ENCODE measurements around the gene ARPC4.
"Not testable (repeated sequence)": the region's sequence is repeated elsewhere in the genome, so short reads cannot be mapped to it uniquely, and the experiment has no call there.

The ARPC4 gene

GRCh38 chr3:9770276-9770812, 22.5 kb upstream of the ARPC4 start:
- peak; percentile 33 for DNase-seq (ENCODE audit: low read depth, low spot score)

GRCh38 chr3:9771007-9771406, 21.9 kb upstream of the ARPC4 start:
- DNase-seq (ENCODE audit: low read depth, low spot score), result not testable (repeated sequence)

- no peak for DNase-seq (ENCODE audit: low read depth, low spot score)
Observed at GRCh38 chr3:9776896-9777693, 15.8 kb upstream of the ARPC4 start.

GRCh38 chr3:9777694-9778021, 15.2 kb upstream of the ARPC4 start:
- DNase-seq (ENCODE audit: low read depth, low spot score), result no peak

GRCh38 chr3:9778143-9779074, 14.5 kb upstream of the ARPC4 start:
- no peak for DNase-seq (ENCODE audit: low read depth, low spot score)

GRCh38 chr3:9779075-9779593, 13.7 kb upstream of the ARPC4 start:
- no peak for DNase-seq (ENCODE audit: low read depth, low spot score)

- peak; percentile 54 for DNase-seq (ENCODE audit: low read depth, low spot score)
Observed at GRCh38 chr3:9779721-9780457, 13.0 kb upstream of the ARPC4 start.

- peak; percentile 41 for DNase-seq (ENCODE audit: low read depth, low spot score)
Observed at GRCh38 chr3:9780458-9780812, 12.4 kb upstream of the ARPC4 start.

- DNase-seq (ENCODE audit: low read depth, low spot score), result no peak
Observed at GRCh38 chr3:9780910-9781309, 12.0 kb upstream of the ARPC4 start.

GRCh38 chr3:9781551-9781950, 11.3 kb upstream of the ARPC4 start:
- DNase-seq (ENCODE audit: low read depth, low spot score), result no peak

GRCh38 chr3:9781978-9782603, 10.8 kb upstream of the ARPC4 start:
- DNase-seq (ENCODE audit: low read depth, low spot score), result no peak

- DNase-seq (ENCODE audit: low read depth, low spot score), result no peak
Observed at GRCh38 chr3:9782770-9783169, 10.1 kb upstream of the ARPC4 start.

- no peak for DNase-seq (ENCODE audit: low read depth, low spot score)
Observed at GRCh38 chr3:9783954-9784353, 8.9 kb upstream of the ARPC4 start.

- DNase-seq (ENCODE audit: low read depth, low spot score), result no peak
Observed at GRCh38 chr3:9784965-9785364, 7.9 kb upstream of the ARPC4 start.

- DNase-seq (ENCODE audit: low read depth, low spot score), result no peak
Observed at GRCh38 chr3:9785602-9786001, 7.3 kb upstream of the ARPC4 start.

GRCh38 chr3:9786209-9786739, 6.6 kb upstream of the ARPC4 start:
- no peak for DNase-seq (ENCODE audit: low read depth, low spot score)

GRCh38 chr3:9786825-9787669, 5.8 kb upstream of the ARPC4 start:
- no peak for DNase-seq (ENCODE audit: low read depth, low spot score)

- DNase-seq (ENCODE audit: low read depth, low spot score), result peak; percentile 25
Observed at GRCh38 chr3:9787714-9788113, 5.2 kb upstream of the ARPC4 start.

GRCh38 chr3:9791127-9791526, 1.8 kb upstream of the ARPC4 start:
- DNase-seq (ENCODE audit: low read depth, low spot score), result no peak

GRCh38 chr3:9791790-9792404, 985 bp upstream of the ARPC4 start:
- no peak for DNase-seq (ENCODE audit: low read depth, low spot score)

Data from astrocyte of the hippocampus (primary cell).